Naive thymus-derived CD4-positive, alpha-beta T cell (primary cell): ENCODE data around the gene RAI1. TPM values are rescaled to one million over a fixed set of nuclear protein-coding genes. Genes with fewer than 3 reads are reported as not detected.

ENCODE experiments used
- ATAC-seq: fragments of 150-1000 bp; cut with Tn5 transposase; 2 replicates; pipeline ENCODE4 v1.10.0; 2021; ENCODE audit warnings: mild to moderate bottlenecking, moderate library complexity
- CTCF ChIA-PET: fragments of 350-600 bp; sonication (Branson Sonifier 250); formaldehyde crosslinking; loops from one replicate; lab custom pipeline; 2021; ENCODE audit warnings: antibody characterized with exemption; lab: Charles Lee
- POLR2A ChIA-PET: fragments of 350-600 bp; sonication (Branson Sonifier 250); formaldehyde crosslinking; loops from one replicate; lab custom pipeline; 2021; ENCODE audit warnings: antibody characterized with exemption, inconsistent platforms; lab: Charles Lee
- DNase-seq, 9 donors: peaks; one replicate each; pipeline versions ENCODE4 v3.0.0 to v3.0.0-alpha.2; 2020 to 2022; ENCODE audit warnings: mixed read lengths in 1 of 9
- H3K27ac ChIP-seq: one replicate; pipeline ENCODE4 v1.7.0; 2013; ENCODE audit warnings: mild to moderate bottlenecking, low read depth, low read length, moderate library complexity
- H3K27me3 ChIP-seq, 2 donors: one replicate each; pipeline ENCODE4 v1.7.0; 2013; ENCODE audit warnings: low read length in 2 of 2, mild to moderate bottlenecking in 2 of 2, moderate library complexity in 2 of 2; ENCODE audit not compliant: control insufficient read depth in 2 of 2, insufficient read depth in 2 of 2
- H3K36me3 ChIP-seq, 3 experiments: 1 replicate in 2 of 3; 2 replicates in 1 of 3; pipeline ENCODE4 v1.7.0; 2013; ENCODE audit warnings: low read length in 3 of 3, mild to moderate bottlenecking in 3 of 3, moderate library complexity in 1 of 3; ENCODE audit not compliant: insufficient read depth in 3 of 3, control insufficient read depth in 2 of 3
- H3K4me1 ChIP-seq, 2 donors: one replicate each; pipeline ENCODE4 v1.7.0; 2013; ENCODE audit warnings: low read length in 2 of 2, mild to moderate bottlenecking in 2 of 2, moderate library complexity in 1 of 2; ENCODE audit not compliant: control insufficient read depth in 2 of 2, insufficient read depth in 2 of 2
- H3K4me3 ChIP-seq: 2 replicates; pipeline ENCODE4 v1.7.0; 2013; ENCODE audit warnings: mild to moderate bottlenecking, low read length
- H3K9me3 ChIP-seq, 3 experiments: 1 replicate in 2 of 3; 2 replicates in 1 of 3; pipeline ENCODE4 v1.7.0; 2013; ENCODE audit warnings: low read length in 3 of 3; ENCODE audit not compliant: control insufficient read depth in 2 of 3
- H3K27ac Mint-ChIP-seq, 9 donors: one replicate each; pipeline ENCODE4 v1.8.0; 2020 to 2022; ENCODE audit warnings: mixed read lengths in 9 of 9, mild to moderate bottlenecking in 8 of 9, moderate library complexity in 5 of 9, inconsistent platforms in 2 of 9
- H3K27me3 Mint-ChIP-seq, 5 donors: one replicate each; pipeline ENCODE4 v1.8.0; 2021 to 2022; ENCODE audit warnings: mixed read lengths in 5 of 5, mild to moderate bottlenecking in 1 of 5
- H3K36me3 Mint-ChIP-seq, 5 donors: one replicate each; pipeline ENCODE4 v1.8.0; 2020 to 2022; ENCODE audit warnings: mixed read lengths in 5 of 5, mild to moderate bottlenecking in 3 of 5, inconsistent platforms in 1 of 5
- H3K4me1 Mint-ChIP-seq, 7 donors: one replicate each; pipeline ENCODE4 v1.8.0; 2020 to 2022; ENCODE audit warnings: mixed read lengths in 7 of 7, mild to moderate bottlenecking in 3 of 7, inconsistent platforms in 1 of 7
- H3K4me3 Mint-ChIP-seq, 10 donors: one replicate each; pipeline ENCODE4 v1.8.0; 2020 to 2022; ENCODE audit warnings: mild to moderate bottlenecking in 10 of 10, mixed read lengths in 10 of 10, moderate library complexity in 6 of 10, inconsistent platforms in 2 of 10
- H3K9me3 Mint-ChIP-seq, 11 donors: one replicate each; pipeline ENCODE4 v1.8.0; 2020 to 2022; ENCODE audit warnings: mixed read lengths in 11 of 11, mild to moderate bottlenecking in 4 of 11, inconsistent platforms in 1 of 11, moderate library complexity in 1 of 11
- intact Hi-C, 2 donors: fragments of 100-400 bp; cut with micrococcal nuclease; formaldehyde crosslinking; loops; one replicate each; pipeline ENCODE4 v1.15.1; 2023
- polyA plus RNA-seq, 2 donors: library from polyadenylated mRNA; unstranded; fragments of 300-500 nt; fragmentation: Illumina TruSeq; gene quantifications; one replicate each; pipeline ENCODE4 v1.2.3, GENCODE V29; 2021
- total RNA-seq, 6 experiments: library from RNA in 5 of 6; stranded (reverse) in 5 of 6; gene quantifications; 1 replicate in 5 of 6; 2 replicates in 1 of 6; pipeline ENCODE4 v1.2.3 and lab custom pipeline; 2021 to 2026

RAI1 gene
- total and polyA plus RNA-seq, 7 experiments from 2014 or later: 2.0 to 46.2 (median 21.2) TPM

DNA sequence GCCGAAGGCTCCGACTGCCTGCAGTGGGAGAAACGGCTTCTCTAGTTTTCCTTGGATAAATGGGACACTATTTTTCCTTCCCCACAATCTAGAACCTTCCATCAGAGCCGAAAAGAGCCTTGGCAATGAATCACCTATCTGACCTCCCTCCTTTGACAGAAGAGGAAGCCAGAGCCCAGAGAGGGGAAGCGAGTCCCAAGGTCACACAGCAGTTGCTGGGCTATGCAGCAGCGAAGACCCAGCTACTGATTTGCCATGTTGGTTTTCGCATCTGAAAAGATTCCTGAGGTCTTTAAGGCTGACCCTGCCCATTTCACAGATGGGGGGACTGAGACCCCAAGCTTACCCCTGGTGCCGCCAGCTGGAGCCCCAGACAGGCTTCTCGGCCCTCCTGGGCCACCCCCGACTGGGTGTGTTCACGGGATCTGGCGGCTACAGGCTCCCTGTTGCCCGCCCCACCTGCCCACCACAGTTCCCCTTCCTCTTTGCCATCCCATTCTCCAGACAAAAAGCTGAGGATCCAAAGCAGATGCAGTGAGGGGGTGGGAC lies 45.9 kb downstream of the RAI1 start:
- intact Hi-C loops: loop anchor here in 1 of 2 donors (5.0 kb wide), 1 partner anchor 45 kb away; the partner anchor contains the start of gene RAI1
- H3K36me3 ChIP-seq: no peaks in the 10 kb centered on the region
- H3K4me1 Mint-ChIP-seq: peaks cover 22 to 50% (median 45%) of the 10 kb centered on the region in 7 donors

DNA sequence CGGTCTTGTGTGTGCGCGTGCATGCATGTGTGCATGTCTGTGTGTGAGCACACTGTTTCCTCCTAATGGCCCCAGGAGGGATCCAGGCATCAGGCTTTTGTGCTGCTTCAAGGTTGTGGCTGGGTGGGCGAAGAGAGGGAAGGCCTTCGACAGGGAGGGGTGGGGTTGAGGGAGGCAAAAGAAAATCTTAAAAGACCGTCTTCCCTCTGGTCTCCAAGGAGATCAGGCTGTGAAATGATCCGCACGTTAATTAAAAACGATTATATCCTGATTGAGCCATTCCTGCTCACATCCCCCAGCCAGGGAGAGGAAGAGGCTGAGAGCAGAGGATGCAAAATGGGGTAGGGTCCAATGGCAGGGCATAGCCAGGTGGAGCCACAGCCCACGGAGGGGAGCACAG lies 46.9 kb downstream of the RAI1 start:
- H3K4me3 ChIP-seq: no peak overlapping the region
- DNase-seq (no peak), ATAC-seq (no peak)
- H3K36me3 Mint-ChIP-seq: peaks cover 0 to 6% (median 0%) of the 10 kb centered on the region in 5 donors
- peaks cover 0 to 16% of the 10 kb centered on the region in 2 donors for H3K4me1 ChIP-seq
- no peaks in the 10 kb centered on the region for H3K27me3 ChIP-seq
- no peak overlapping the region for H3K27ac ChIP-seq
- ChIA-PET POLR2A (interaction anchor here (0.5 kb wide), 1 partner anchor 44 kb away, joined by 3 read pairs; no protein-coding TSS in a partner anchor), CTCF (interaction anchor here (0.6 to 1.2 kb wide), 3 partner anchors 48 to 133 kb away, joined by 3 to 5 read pairs (median 3); no protein-coding TSS in a partner anchor)
- H3K36me3 ChIP-seq: no peaks in the 10 kb centered on the region
- peak overlapping the region in 6 of 9 donors; percentile 34 to 92 (median 76) for H3K27ac Mint-ChIP-seq
- intact Hi-C loops: loop anchor here (2.0 to 5.0 kb wide), 2 partner anchors 33 to 46 kb away; partner anchors contain the start of gene RAI1 (in 1 of the 2)
- no peak overlapping the region for H3K4me3 Mint-ChIP-seq
- peaks cover 18 to 41% (median 38%) of the 10 kb centered on the region in 7 donors for H3K4me1 Mint-ChIP-seq
- no peaks in the 10 kb centered on the region for H3K9me3 ChIP-seq
- H3K9me3 Mint-ChIP-seq: no peaks in the 10 kb centered on the region
- peaks cover 0 to 16% (median 2%) of the 10 kb centered on the region in 5 donors for H3K27me3 Mint-ChIP-seq

More for the DNA sequence above, 45.9 kb downstream of the RAI1 start:
- Histone ChIP-seq H3K9me3 (no peaks in the 10 kb centered on the region), H3K4me1 (peaks cover 0 to 23% of the 10 kb centered on the region in 2 donors), H3K27me3 (peaks cover 0 to 5% of the 10 kb centered on the region in 2 donors), H3K27ac (peak overlapping the region; percentile 42), H3K4me3 (no peak overlapping the region)
- Mint-ChIP-seq H3K27ac (peak overlapping the region in 8 of 9 donors; percentile 46 to 98 (median 88)), H3K27me3 (peaks cover 0 to 24% (median 9%) of the 10 kb centered on the region in 5 donors), H3K9me3 (no peaks in the 10 kb centered on the region), H3K36me3 (peaks cover 0 to 8% (median 0%) of the 10 kb centered on the region in 5 donors), H3K4me3 (peak overlapping the region in 1 of 10 donors; percentile 38)
- DNase-seq (no peak), ATAC-seq (no peak)
- CTCF ChIA-PET: interaction anchor here (1.6 to 1.9 kb wide), 3 partner anchors 31 to 135 kb away, joined by 5 to 6 read pairs (median 5); no protein-coding TSS in a partner anchor
- POLR2A ChIA-PET: interaction anchor here (0.5 to 1.1 kb wide), 4 partner anchors 35 to 457 kb away, joined by 3 read pairs; partner anchors contain the start of gene ALKBH5

DNA sequence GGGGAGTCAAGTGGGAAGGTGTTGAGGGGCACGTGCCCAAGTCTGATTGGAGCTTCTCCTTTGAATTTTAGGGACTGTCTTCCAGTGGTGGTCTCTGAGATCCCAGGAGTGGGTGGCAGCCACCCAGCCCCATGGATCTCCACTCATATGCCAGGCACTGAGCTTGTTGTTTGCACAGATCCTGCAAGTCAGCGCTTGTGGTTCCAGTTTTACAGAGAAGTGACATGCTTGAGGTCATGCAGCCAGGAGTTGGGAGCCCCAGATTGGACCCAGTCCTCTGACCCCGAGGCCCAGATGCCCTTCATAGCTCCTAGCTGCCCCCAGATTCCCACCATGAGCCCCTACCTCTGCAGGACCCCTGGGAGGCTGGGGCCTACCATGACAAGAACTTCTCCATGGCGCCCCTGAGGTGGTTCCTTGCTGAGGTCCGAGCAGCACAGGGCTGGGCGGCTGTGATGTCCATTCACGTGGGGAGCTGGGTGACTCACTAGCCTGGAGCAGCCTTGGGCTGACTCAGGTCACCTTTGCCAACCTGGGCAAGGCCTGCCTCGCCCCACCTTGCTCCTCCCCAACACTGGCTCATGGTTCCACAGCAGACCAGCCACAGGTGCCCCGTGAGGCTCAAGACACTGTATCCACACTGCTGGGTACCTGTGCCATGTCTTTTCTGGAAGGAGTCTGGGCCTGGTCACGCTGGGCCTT lies 47.4 kb downstream of the RAI1 start:
- Histone ChIP-seq H3K4me1 (peaks cover 0 to 15% of the 10 kb centered on the region in 2 donors), H3K4me3 (no peak overlapping the region), H3K27ac (no peak overlapping the region), H3K9me3 (no peaks in the 10 kb centered on the region), H3K36me3 (no peaks in the 10 kb centered on the region), H3K27me3 (no peaks in the 10 kb centered on the region)
- intact Hi-C loops: loop anchor here (1.0 to 5.0 kb wide), 9 partner anchors 24 to 305 kb away; partner anchors contain the start of gene RAI1 (in 2 of the 2)
- ATAC-seq (no peak), DNase-seq (no peak)
- Mint-ChIP-seq H3K27ac (peak overlapping the region in 6 of 9 donors; percentile 40 to 92 (median 86)), H3K36me3 (peaks cover 0 to 5% (median 0%) of the 10 kb centered on the region in 5 donors), H3K27me3 (peaks cover 0 to 12% (median 0%) of the 10 kb centered on the region in 5 donors), H3K9me3 (no peaks in the 10 kb centered on the region), H3K4me1 (peaks cover 14 to 40% (median 37%) of the 10 kb centered on the region in 7 donors), H3K4me3 (no peak overlapping the region)
- ChIA-PET CTCF (interaction anchor here (0.5 to 1.5 kb wide), 6 partner anchors 34 to 132 kb away, joined by 3 to 5 read pairs (median 4); no protein-coding TSS in a partner anchor), POLR2A (no interaction called here)

DNA sequence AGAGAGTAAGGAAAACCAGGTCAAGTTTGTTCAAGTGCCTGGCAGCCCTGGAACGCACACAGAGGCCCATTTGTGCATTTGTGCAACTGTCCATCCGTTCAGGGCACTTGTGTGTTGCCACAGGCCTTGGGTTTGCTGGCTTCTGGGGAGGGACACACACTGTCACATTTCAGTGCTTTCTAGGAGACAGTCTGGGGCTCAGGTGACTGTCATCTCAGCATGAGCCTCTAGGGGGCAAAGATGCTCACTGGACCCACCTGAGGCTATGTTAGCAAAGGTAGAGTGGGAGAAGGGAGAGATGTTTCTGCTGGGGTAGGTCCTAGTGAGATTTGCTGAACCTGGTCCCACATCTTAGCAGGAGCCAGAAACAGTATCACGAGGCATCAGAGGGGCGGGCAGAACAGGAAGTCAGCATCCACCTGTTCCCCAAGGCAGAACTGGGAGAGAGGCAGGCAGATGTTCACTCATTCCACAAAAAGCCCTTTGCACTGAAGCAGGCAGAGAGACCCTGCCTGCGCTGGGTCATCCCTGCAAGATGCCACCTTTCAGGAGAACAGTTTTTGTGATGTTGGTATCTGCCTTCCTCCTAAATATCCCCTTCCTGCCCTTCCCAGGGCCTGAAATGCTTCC lies 48.5 kb downstream of the RAI1 start:
- Histone ChIP-seq H3K4me1 (peaks cover 0 to 15% of the 10 kb centered on the region in 2 donors), H3K27ac (no peak overlapping the region), H3K4me3 (no peak overlapping the region), H3K9me3 (no peaks in the 10 kb centered on the region), H3K36me3 (no peaks in the 10 kb centered on the region), H3K27me3 (no peaks in the 10 kb centered on the region)
- ChIA-PET POLR2A (interaction anchor here (0.5 kb wide), 1 partner anchor 1300 kb away, joined by 3 read pairs; no protein-coding TSS in a partner anchor), CTCF (interaction anchor here (0.6 to 1.5 kb wide), 4 partner anchors 44 to 122 kb away, joined by 3 to 5 read pairs (median 4); no protein-coding TSS in a partner anchor)
- peak; percentile 87 for ATAC-seq
- peak overlapping the region in 7 of 9 donors; percentile 35 to 92 (median 68) for H3K27ac Mint-ChIP-seq
- H3K36me3 Mint-ChIP-seq: no peaks in the 10 kb centered on the region
- intact Hi-C loops: loop anchor here (1.0 to 5.0 kb wide), 9 partner anchors 23 to 304 kb away; partner anchors contain the start of gene RAI1 (in 2 of the 2)
- no peaks in the 10 kb centered on the region for H3K9me3 Mint-ChIP-seq
- peak in 8 of 9 donors; percentile 39 to 74 (median 63) for DNase-seq
- H3K4me1 Mint-ChIP-seq: peaks cover 11 to 40% (median 35%) of the 10 kb centered on the region in 7 donors
- peak overlapping the region in 1 of 10 donors; percentile 8 for H3K4me3 Mint-ChIP-seq
- peaks cover 0 to 5% (median 0%) of the 10 kb centered on the region in 5 donors for H3K27me3 Mint-ChIP-seq

DNA sequence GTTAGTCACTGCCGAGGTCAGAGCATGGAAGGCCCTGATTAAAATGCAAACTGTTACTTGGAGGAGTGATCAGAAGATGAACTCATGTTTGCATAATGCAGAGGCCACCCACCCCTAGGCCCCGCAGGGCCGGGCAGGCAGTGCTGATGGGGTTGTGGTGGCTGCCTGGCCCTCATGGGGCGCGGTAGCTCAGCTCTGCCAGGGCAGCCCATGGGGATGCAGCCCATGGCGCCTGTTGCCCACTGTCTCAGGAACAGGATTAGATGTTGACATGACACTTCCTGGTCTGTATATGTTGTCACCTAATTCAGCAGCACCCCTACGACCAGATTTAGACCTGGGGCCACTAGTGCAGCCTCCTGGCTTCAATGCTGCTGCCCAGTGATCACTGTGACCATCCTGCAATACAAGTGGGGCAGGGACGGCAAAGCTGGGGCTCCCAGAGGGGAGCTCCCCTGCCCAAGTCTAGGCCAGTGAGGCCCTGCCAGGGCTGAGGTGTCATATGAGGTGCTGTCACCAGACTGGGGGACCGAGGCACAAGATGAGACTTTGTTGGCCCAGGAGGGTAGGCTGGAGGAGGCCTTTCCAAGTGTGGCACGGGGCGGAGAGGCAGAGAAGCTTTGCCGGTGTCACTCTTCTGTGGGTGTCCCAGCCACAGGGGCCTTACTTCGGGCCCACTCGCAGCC lies 49.1 kb downstream of the RAI1 start:
- Mint-ChIP-seq H3K4me3 (no peak overlapping the region), H3K27ac (no peak overlapping the region), H3K36me3 (no peaks in the 10 kb centered on the region), H3K4me1 (peaks cover 7 to 37% (median 31%) of the 10 kb centered on the region in 7 donors), H3K27me3 (peaks cover 0 to 1% (median 0%) of the 10 kb centered on the region in 5 donors), H3K9me3 (no peaks in the 10 kb centered on the region)
- ATAC-seq (no peak), DNase-seq (no peak)
- H3K4me1 ChIP-seq: peaks cover 0 to 11% of the 10 kb centered on the region in 2 donors
- H3K9me3 ChIP-seq: no peaks in the 10 kb centered on the region
- no peak overlapping the region for H3K4me3 ChIP-seq
- intact Hi-C loops: no loop called here
- H3K27me3 ChIP-seq: no peaks in the 10 kb centered on the region
- no peak overlapping the region for H3K27ac ChIP-seq
- H3K36me3 ChIP-seq: no peaks in the 10 kb centered on the region
- ChIA-PET CTCF (no interaction called here), POLR2A (interaction anchor here (0.5 kb wide), 1 partner anchor 1301 kb away, joined by 3 read pairs; no protein-coding TSS in a partner anchor)
